DMS53 (cell line): ENCODE measurements around the gene PTPN11.
"Not testable (repeated sequence)": the region's sequence is repeated elsewhere in the genome, so short reads cannot be mapped to it uniquely, and the experiment has no call there.

Experiments used
- DNase-seq: peaks from one replicate; lab custom pipeline; 2025; lab: John Stamatoyannopoulos, UW

Gene PTPN11

GRCh38 chr12:112418608-112419296, at the start of gene PTPN11:
Gene PTPN11, plus strand, starts transcription at chr12:112418947. Its CDS starts 165 bp downstream, at chr12:112419112.
- peak; percentile 97 for DNase-seq

- DNase-seq, result no peak
These were observed 48.5 kb upstream of the PTPN11 start for GRCh38 chr12:112370199-112370598.

- DNase-seq, result peak; percentile 39
These were observed 47.8 kb upstream of the PTPN11 start for GRCh38 chr12:112370868-112371510.

GRCh38 chr12:112374166-112374740, 44.5 kb upstream of the PTPN11 start:
- no peak for DNase-seq

GRCh38 chr12:112375105-112375504, 43.6 kb upstream of the PTPN11 start:
- peak; percentile 39 for DNase-seq

GRCh38 chr12:112380663-112381405, 37.9 kb upstream of the PTPN11 start:
- DNase-seq, result no peak

- peak; percentile 73 for DNase-seq
These were observed 37.3 kb upstream of the PTPN11 start for GRCh38 chr12:112381406-112381882.

- DNase-seq, result peak; percentile 98
These were observed 36.6 kb upstream of the PTPN11 start, which contains the start of gene HECTD4 for GRCh38 chr12:112381883-112382796. Gene HECTD4, minus strand, starts transcription at chr12:112382431. Its CDS starts 303 bp downstream, at chr12:112382128.

GRCh38 chr12:112382866-112383265, 35.9 kb upstream of the PTPN11 start:
- DNase-seq, result no peak

- no peak for DNase-seq
These were observed 32.0 kb upstream of the PTPN11 start for GRCh38 chr12:112386726-112387125.

GRCh38 chr12:112389228-112389627, 29.5 kb upstream of the PTPN11 start:
- DNase-seq, result no peak

- DNase-seq, result not testable (repeated sequence)
These were observed 28.7 kb upstream of the PTPN11 start for GRCh38 chr12:112389922-112390654.

- no peak for DNase-seq
These were observed 25.4 kb upstream of the PTPN11 start for GRCh38 chr12:112393328-112393727.

- no peak for DNase-seq
These were observed 17.7 kb upstream of the PTPN11 start for GRCh38 chr12:112401054-112401453.

GRCh38 chr12:112401903-112402498, 16.7 kb upstream of the PTPN11 start:
- peak; percentile 43 for DNase-seq

- DNase-seq, result no peak
These were observed 11.9 kb upstream of the PTPN11 start for GRCh38 chr12:112406519-112407488.

GRCh38 chr12:112407683-112408082, 11.1 kb upstream of the PTPN11 start:
- DNase-seq, result not testable (repeated sequence)

GRCh38 chr12:112408621-112409020, 10.1 kb upstream of the PTPN11 start:
- DNase-seq, result peak; percentile 49
